D341Med (cell line): Measurements from ENCODE around the gene LAMTOR1.

Experiments
- DNase-seq: peaks from one replicate; pipeline ENCODE4 v3.0.0; 2012; ENCODE audit warnings: low spot score

Gene LAMTOR1

DNA sequence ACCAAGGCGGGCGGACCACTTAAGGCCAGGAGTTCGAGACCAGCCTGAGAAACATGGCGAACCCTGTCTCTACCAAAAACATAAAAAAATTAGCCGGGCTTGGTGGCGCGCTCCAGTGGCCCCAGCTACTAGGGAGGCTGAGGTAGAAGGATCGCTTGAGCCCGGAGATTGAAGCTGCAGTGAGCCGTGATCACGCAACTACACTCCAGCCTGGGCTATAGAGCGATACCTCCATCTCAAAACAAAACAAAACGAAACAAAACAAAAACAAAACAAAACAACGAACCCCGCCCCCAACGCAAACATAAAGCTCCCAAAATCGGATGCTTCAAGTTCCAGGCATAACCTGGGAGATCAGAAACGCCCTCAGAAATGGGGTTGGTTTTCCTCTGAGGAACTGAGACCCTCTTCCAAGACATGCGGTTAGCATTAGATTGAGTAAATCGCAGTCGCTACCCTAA is 21.9 kb downstream of the LAMTOR1 start:
- no peak for DNase-seq

DNA sequence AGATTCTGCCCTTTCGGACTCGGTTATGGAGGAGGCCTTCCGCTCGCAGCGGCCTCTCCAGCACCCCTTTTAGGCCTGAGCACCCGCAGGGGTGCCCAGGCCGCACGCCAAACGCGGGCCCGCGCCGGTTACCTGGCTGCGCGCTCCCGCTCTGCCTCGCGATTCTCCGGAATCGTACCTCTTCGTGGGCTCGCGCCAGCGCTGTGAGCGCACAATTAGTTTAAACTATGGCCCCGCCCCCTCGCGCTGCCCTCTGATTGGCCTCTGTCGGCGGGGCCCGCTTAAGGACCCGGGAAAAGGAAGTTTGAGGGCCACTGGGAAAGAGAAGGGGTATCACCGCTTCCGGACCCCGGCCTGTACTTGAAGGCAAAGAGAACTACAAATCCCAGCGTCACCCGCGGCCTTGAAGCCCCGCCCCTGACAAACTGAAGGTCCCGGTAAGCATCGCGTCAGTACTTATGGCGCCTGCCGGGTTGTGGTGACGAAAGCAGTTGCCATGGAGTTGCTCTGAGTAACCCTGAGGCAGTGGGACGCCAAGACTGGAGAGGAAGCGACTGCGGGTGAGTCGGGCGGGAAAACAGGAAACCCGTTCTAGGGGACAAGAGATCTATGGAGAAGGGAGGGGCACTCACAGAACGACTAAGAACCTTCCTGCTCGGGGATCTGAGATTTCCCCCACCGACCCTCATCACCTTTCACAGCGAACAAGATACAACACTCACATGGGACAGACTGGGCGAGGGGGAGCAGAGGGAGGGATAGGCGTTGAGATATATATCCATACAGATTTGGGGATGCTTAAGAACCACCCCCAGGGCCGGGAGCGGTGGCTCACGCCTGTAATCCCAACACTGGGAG is 22.5 kb downstream of the LAMTOR1 start, which contains the start of the genes LRRC51 and NUMA1:
TSS of gene LRRC51 (plus strand) at position 525 of the 858 bp plus-strand sequence. CDS start 8,234 bp downstream, outside the sequence.
TSS of gene NUMA1 (minus strand) at position 217 of the 858 bp plus-strand sequence. CDS start 44,599 bp downstream, outside the sequence.
- DNase-seq, result peak; percentile 92

GRCh38 chr11:72079819-72080325 is 23.2 kb downstream of the LAMTOR1 start:
- no peak for DNase-seq

DNA sequence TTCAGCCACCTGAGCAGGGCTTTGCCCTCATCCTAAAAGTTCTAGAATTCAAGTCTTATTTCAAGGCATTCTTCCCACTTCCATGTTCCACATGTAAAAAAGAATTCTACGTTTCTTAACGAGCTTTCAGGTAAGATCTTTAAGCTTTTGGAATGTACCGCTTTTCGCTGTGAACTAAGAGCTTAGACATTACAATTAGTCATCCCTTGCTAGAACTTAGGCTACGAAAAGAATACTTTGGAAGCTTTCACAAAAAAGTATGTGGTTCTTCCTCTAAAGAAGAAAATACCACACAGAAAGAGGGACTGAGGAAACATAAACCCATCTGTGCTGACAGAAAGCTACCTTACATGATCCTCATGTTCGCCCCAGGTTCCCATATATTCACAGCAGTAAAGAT is 24.6 kb downstream of the LAMTOR1 start:
- DNase-seq, result no peak

- no peak for DNase-seq
Observed at GRCh38 chr11:72075756-72076155, 27.3 kb downstream of the LAMTOR1 start.

GRCh38 chr11:72075109-72075508 is 28.0 kb downstream of the LAMTOR1 start:
- no peak for DNase-seq

GRCh38 chr11:72072348-72072747 is 30.7 kb downstream of the LAMTOR1 start:
- DNase-seq, result no peak

DNA sequence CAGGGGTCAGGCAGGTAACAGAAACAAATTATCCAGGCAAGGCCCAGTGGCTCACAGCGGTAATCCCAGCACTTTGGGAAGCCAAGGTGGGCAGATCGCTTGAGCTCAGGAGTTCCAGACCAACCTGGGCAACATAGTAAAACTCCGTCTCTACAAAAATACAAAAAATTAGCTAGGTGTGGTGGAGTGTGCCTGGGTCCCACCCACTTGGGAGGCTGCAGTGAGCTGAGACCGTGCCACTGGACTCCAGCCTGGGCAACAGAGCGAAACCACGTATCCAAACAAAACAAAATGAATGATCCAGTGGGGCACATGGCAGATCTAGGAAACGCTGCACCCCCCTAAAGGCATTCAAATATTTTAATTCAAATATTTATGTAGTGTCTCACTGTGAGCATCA is 32.6 kb downstream of the LAMTOR1 start:
- no peak for DNase-seq

DNA sequence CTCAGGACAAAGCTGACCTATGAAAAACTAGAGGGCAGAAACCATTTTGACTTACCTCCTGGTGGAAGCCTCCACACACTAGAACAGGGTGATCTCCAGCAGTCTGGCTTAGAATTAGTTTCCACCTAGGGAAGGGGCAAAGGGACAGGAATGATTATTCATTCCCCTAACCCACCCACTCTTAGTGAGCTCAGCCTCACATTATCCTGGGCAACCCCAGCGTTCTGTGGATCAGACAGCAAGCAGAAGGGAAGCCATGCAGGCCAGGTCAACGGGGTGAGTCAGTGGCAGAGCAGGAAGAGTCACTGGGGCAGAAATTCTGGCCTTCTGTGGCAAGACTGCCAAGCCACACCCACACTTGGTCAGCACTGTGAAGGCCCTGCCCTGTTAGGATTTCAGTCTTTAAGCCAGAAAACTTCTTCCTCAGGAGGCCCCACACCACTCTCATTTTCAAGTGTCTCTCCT is 33.3 kb downstream of the LAMTOR1 start:
- no peak for DNase-seq

GRCh38 chr11:72069200-72069599 is 33.9 kb downstream of the LAMTOR1 start:
- no peak for DNase-seq

GRCh38 chr11:72067676-72068075 is 35.4 kb downstream of the LAMTOR1 start:
- DNase-seq, result no peak

DNA sequence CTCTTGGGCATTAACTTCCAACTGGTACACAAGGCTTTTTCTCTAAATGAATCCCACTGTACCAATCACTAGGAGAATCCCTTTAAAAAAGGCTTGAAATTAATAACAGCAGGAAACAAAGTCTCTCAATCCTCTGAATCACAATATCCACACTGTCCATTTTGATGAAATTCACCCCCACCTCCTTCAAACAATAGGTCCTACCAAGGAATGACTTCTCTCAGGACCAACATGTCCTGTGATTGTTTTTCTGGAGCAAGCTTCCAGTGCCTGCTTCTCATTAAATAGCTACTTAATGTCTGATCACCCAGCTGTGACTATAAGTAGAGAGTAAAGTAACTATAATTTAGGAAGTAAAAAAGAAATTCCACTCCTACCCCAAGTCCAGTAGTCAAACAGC is 35.8 kb downstream of the LAMTOR1 start:
- no peak for DNase-seq

DNA sequence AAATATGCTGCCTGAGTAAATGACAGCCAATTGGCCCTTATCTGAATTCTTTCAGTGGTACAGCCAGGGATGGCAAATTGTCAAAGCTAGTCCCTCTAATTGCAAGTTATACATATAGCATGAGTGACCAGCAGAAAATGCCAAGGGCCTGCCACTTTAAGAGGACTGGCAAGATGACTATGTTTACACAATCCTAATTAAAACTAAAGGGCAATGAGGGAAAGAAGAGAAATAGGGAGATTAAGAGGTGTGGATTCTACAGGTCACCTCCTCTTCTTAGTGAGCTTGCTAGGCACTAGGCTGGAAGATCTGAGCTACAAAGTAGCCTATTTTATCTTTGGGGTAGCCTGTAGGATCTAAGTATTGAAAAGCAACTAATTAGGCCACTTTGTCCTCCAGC is 36.2 kb downstream of the LAMTOR1 start:
- no peak for DNase-seq

- no peak for DNase-seq
Observed at GRCh38 chr11:72061739-72062396, 41.2 kb downstream of the LAMTOR1 start.

- DNase-seq, result no peak
Observed at GRCh38 chr11:72058416-72059034, 44.6 kb downstream of the LAMTOR1 start.

DNA sequence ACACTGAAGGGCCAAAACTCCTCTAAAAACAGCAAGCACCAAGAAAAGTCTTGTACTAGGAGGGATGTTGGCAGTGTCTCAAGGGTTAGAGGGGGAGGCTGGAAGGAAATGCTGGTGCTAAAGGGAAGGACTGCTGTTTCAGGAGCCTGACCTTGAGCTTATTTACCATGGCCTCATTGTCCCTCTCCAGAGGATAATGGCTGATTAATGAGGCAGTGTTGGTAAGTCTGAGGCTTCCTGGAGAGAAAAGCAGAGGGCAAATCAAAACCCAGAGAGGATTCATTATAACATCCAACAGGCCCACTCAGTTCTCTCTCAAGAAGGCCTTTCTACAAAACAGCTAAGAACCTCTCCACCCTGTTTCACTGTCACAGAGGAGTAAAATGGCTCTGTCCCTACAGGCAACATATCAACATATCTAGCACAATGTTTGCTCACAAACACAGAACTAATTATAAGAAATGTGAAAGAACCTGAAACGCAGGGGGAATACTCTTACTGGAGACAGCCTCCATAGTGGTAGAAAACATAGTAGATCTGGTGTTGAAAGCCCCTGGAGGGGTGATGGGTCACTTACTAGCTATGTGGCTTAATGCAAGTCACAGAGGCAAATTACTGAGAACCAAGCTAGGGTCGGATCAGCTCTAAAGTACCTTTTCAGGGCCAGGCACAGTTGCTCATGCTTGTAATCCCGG is 54.2 kb downstream of the LAMTOR1 start:
- no peak for DNase-seq
